Left renal pelvis (tissue), 4 donors: ENCODE measurements around the gene DNMT3A. TPM values are rescaled to one million over a fixed set of nuclear protein-coding genes. Genes with fewer than 3 reads are reported as not detected.

Experiments
- DNase-seq, 4 donors: peaks; one replicate each; pipeline ENCODE4 v3.0.0-alpha.2; 2013; ENCODE audit warnings: low read depth in 4 of 4, low spot score in 3 of 4
- polyA plus RNA-seq, 4 donors: library from polyadenylated mRNA; unstranded; fragments of 120-200 nt; gene quantifications; one replicate each; pipeline ENCODE4 v1.2.1, GENCODE V29; 2013; ENCODE audit not compliant: insufficient read length in 4 of 4

DNMT3A gene
- polyA plus RNA-seq, 4 donors: 61.3 to 96.8 (median 75.7) TPM

DNA sequence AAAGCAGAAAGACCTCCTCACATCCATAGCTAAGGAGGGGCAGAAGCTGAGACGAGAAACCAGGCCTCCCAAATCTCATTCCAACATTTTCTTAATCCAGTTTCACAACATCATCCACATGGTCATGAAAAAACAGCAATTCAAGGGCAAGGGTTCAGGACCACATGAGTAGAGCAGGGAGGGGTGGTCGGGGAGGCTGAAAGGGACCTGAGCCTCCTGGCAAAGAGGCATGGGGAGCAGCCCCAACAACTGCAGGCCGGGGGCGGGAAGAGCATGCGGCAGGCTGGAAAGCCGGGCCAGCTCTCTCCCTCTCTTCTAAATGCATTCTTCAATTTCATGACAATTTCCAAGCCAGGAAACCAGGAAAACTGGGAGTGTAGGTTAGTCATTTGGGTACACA lies 76.7 kb downstream of the DNMT3A start:
- DNase-seq: no peak

- DNase-seq: no peak
Measured at GRCh38 chr2:25262288-25262687, 79.4 kb downstream of the DNMT3A start.

DNA sequence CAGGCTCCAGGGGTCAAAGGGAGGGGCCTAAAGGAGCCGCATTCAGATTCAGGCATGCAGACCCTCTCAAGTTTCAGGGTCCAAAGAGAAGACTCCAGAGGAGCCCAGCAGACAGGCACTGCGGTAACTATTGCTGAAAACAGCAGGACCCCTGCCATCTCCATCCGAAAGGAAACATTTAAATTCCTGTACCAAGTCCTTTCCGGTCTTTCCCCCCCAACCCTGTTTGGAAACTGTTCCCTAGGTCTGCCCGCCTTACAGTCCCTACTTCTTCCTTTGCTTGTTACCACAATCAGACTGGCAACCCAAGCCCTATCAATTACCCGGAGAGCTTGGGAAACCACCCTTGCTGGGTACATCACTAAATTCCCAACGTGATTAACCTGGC lies 82.0 kb downstream of the DNMT3A start:
- DNase-seq: no peak

- DNase-seq: no peak
Measured at GRCh38 chr2:25258847-25259736, 82.6 kb downstream of the DNMT3A start.

DNA sequence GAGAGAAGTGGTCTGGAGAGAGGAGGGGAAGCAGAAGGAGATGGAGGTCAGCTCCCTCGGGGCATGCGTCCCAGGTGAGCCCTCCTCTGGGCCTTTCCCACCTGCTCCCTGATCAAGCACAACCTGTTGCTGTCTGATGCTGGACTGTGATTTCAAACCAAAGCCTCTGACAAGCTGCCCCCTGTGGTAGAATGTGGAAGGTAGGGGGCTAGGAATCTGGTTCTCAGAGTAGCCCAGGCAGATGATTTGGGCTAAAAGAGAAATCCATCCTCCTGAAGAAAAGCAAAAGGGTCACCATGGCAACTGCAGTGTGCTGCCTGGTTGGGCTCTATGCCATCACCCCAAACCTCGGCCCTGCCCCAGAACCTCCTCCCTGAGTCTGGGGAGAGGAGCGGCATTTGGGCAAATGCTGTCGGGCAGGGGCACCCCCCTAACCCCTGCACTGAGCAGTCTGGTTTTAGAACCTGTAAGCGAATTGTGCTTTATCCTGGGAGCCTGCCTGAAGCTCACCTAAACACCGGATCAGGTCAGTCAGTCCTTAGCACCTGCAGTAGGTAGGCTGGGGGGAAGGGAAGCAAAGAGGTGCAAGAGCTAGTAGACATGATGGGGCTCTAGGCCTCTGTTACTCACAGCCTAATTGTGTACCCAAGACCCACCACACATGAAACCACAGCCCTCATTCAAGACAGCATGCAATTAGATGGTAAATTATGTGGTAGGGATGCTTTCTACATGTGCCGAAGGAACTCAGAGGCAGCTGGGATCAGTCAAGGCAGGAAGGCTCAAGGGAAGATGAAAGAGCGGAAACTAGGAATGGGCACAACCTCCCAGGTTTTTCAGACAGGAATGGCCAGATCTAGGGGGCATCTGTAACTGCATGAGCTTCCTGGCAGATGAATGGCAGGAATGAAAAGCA lies 83.5 kb downstream of the DNMT3A start:
- no peak for DNase-seq

DNA sequence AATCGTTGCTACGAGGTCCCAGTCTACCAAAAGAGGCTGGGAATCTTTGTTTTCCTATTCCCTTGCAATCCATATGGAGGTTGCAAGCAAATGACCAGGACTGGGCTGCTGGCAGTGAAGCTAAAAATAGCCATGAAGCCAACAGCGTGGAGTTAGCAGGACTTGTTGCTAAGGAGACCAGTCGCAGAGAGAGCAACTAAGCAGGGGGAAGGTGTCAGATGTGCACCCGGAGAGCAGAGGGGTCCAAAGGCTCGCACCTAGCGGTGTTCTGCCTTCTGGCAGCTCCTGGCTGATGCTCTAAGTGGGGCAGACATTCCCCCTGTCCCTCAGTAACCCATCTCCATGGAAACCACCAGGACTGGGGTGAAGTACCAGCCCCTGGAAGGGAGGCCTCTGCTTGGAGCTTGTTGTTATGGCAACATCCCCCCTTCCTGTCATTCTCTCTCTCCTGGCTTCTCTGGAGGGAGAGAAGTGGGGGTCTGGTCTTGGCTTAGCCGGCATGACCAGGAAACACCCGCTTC lies 84.6 kb downstream of the DNMT3A start:
- peak in 2 of 4 donors; percentile 57 to 70 for DNase-seq

DNA sequence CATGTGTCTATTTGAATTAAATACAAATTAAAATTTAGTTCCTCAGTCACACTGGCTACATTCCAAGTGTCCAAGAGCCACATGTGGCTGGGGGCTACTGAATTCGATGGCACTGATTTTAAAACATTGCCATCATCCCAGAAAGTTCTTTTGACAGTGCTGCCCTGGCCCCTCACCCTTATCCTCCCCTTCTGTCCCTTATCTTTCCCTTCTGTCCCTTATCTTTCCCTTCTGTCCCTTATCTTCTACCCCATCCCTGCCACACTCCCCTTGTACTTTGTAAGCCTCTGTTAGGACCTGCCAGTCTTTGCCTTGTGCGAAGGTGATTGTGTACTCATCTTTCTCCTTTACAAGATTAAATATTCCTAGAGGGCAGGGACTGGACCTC lies 85.2 kb downstream of the DNMT3A start:
- no peak for DNase-seq

DNA sequence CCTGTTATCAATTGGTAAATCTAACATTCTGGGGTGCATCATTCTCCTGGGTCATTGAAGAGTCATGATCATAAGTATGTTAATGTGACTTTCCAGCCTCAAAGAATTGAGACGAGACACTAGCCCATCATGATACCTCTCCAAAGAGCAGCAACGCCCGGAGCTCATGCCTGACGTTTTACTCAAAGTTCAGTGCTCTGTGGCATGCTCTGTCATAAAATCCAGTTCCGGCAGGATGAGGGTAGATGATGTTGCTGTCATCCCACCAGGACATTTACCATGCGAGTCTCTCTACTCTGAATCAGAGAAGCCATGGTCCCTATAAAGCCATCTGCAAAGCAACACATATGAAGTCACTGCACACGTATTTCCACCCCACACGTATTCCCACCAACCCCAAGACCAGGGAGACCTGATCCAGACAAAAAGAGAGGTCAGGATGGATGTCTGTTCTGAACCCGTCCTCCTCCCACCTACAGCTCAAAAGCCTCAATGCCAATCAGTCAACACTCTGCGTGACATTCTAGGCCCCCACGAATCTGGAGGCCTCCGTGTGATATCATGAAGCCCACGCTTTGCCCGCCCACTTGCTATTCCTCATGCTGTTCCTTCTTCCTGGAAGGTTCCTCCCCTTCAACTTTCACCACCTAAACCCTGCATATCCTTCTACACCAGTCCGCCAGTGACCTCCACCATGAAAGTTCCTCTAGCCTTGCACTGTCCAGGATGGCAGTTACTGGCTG lies 85.8 kb downstream of the DNMT3A start:
- no peak for DNase-seq

- no peak for DNase-seq
Measured at GRCh38 chr2:25254961-25255360, 86.8 kb downstream of the DNMT3A start.

DNA sequence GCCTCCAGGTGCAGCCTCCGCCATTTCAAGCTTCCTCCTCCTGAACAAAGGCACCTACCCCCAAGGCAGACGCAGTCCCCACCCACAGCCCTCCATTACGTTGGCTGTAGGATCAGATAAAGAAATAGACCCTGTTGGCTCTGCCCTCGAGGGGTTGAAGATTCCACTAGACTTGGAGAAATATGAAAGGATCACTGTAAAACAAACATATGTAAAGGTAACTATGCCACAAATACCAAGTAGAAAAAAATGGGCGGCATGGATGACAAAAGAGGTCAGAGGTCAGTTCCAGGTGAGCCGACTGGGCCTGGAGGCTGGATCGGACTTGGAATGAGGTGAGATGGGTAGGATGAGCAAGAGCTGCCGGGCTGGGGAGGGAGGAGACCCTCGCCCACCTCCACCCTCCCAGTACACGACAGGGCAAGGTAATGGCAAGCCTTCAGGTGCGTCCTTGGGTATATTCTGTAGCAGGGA lies 88.5 kb downstream of the DNMT3A start:
- DNase-seq: no peak

DNA sequence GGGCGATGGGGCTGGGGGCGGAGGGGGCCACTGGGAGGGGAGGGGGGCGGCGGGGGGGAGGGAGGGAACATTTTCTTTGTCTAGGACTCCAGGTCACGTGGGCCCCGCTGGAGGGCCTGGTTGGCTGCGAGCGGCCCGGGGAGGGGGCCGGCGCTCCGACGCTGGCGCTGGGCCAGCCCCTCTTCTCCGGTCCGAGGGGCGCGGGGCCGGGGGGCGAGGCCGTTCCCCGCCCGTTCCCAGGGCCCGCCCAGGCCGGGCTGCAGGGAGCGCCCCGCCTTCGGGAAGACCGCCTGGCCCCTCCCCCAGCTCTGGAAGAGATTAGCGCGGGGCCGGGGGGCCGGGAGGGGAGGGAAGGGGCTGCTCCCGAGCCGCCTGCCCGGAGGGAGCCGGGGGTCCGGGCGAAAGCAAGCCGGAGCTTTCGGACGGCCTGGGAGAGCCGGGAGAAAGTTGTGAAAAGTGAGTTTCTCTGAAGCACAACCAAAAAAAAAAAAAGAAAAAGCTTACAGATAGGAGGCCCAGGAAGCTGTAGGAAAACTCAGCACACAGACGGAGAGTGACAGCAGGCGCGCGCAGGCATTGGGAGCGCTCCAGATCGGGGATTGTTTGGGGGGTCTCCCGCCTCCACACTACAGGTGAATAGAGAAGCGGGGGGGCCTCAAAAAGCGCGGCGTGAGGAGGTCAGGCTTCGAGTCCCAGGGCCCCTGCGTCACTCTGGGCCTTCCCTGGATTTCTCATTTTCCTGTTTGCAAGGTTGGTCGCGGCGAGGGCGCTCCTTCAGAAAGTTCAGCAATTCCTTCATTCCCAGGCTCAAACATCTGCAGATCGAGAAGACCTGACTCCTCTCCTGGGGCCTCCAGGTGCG lies 89.2 kb downstream of the DNMT3A start:
- peak; percentile 80 to 89 (median 86) for DNase-seq

DNA sequence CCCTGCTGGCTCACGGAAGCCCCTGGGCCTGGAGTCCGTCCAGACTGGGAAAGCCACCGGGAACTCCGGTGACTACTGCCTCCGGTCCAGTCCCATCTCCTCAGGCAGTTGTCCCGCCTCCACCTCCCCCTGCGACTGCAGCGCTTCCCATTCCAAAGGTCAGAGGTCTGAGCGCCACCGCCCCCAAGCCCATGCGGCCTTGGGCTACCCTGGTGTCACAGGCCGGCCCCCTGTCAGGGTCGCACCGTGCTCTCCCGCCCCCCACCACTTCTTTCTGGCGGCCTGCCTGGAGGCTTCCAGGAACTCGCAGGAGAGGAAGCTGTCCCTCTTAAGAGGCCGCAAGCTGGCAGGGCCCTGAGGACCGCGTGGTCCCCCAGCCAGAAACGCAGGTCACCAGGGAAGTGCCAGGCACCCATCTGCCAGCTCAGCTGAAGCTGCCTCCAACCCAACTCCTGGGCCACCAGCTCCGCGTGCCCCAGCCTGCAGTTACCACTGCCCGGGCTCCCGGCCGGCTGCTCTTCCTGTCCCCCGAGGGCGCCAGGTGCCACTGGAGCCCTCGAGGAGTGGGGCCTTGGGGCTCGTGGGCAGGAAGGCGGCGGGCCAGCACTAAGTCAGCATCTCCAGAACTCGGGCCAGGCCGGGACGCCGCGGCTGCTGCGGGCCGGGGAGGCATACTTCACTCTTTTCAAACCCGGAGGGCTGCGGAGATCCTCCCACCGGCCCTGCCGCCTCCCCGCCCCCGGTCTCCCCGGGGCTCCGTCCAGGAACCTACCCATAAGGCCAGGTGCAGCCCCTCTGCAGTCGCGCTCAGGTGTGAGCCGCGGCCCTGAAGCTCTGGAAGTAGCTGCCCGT lies 90.1 kb downstream of the DNMT3A start:
- DNase-seq: peak in 1 of 4 donors; percentile 44

DNA sequence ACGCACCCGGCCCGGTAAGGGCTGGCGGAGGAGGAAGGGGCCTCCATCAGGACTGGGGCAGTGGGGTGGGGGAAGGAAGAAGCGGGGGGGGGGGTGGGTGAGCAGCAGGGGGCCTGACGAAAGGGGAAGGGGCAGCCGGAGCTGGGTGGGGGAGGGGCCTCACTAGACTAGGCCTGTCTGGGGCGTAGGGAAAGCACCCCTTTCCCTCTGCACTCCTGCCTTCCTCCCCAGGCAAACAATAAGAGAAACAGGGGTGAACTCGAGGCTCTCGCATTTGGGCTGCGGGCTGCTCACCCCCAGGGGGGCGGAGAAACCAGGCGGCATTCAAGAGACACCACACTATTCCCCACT lies 90.7 kb downstream of the DNMT3A start:
- no peak for DNase-seq

DNA sequence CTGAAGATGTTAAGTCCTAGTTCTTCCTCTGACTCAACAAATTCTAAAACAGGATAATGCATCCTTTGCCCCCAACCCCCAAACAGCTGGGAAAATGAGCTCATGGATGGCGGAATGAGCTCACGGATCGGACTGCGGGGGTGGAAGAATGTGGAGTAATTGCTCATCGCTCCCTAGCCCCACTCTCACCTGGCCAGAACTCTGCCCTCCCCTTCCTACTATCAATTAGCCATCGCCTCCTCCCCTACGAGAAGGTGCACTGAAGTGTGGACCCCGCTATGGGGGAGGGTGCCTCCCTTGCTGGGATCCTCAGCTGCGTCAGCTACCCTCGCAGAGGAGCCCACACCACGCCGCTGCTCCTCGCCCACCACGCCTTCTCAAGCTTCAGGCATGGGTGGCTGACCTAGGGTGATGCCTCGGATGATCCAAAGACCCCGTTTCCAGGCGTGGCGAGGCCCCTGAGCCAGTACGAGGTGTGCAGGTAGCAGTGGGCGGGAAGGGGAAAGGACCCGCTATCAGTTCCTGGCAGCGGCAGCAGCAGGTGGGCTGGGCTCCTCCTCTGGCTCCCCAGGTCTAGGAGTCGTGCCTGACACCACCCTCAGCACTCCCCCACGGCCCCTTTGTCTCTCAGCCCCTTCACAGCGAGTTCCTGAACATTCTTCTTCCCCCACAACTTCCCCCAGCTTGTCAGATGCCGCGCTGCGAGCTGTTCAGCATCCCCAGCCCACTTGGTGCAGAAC lies 91.2 kb downstream of the DNMT3A start:
- no peak for DNase-seq

DNA sequence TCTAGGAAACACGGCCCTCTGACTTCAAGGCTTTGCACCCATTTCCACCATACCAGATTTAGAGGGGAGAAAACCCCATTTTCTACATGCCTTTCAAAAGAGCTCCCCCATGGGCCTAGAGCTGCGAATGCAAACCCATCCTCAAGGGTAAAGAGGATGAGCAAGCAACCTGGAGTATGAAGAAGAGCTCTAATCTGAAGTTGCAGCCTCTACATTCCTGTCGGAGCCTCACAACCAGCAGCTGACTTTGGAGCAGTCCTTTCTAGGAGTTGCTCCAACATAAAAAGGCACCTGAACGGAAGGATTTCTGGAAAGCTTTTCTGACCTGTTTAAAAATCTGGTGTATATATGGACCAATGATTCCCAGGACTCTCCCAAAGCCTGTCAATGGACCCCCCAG lies 91.9 kb downstream of the DNMT3A start:
- no peak for DNase-seq

- DNase-seq: no peak
Measured at GRCh38 chr2:25247792-25248512, 93.8 kb downstream of the DNMT3A start.

GRCh38 chr2:25246558-25247290 lies 95.0 kb downstream of the DNMT3A start:
- DNase-seq: no peak
